Activated CD4-positive, alpha-beta T cell treated with anti-CD3 and anti-CD28 coated beads, Interleukin-2, amount 10 ng/mL, durations not matched to agents 7 days and 5 days (primary cell): ENCODE data around the gene TMBIM6. TPM values are rescaled to one million over a fixed set of nuclear protein-coding genes. Genes with fewer than 3 reads are reported as not detected.
"Not testable (repeated sequence)": the region's sequence is repeated elsewhere in the genome, so short reads cannot be mapped to it uniquely, and the experiment has no call there.

Source experiments
- CTCF ChIA-PET: fragments of 350-600 bp; sonication (Branson Sonifier 250); formaldehyde crosslinking; loops from one replicate; lab custom pipeline; 2021; ENCODE audit warnings: antibody characterized with exemption; lab: Charles Lee
- POLR2A ChIA-PET: fragments of 350-600 bp; sonication (Branson Sonifier 250); formaldehyde crosslinking; loops from one replicate; lab custom pipeline; 2021; ENCODE audit warnings: antibody characterized with exemption; lab: Charles Lee
- DNase-seq: peaks from one replicate; pipeline ENCODE4 v3.0.0-alpha.2; 2020
- H3K27ac Mint-ChIP-seq: one replicate; pipeline ENCODE4 v1.8.0; 2021; ENCODE audit warnings: mild to moderate bottlenecking, moderate library complexity, mixed read lengths
- H3K27me3 Mint-ChIP-seq: one replicate; pipeline ENCODE4 v1.8.0; 2021; ENCODE audit warnings: mixed read lengths
- H3K36me3 Mint-ChIP-seq: one replicate; pipeline ENCODE4 v1.8.0; 2021; ENCODE audit warnings: low read depth, mixed read lengths
- H3K4me1 Mint-ChIP-seq: one replicate; pipeline ENCODE4 v1.8.0; 2021; ENCODE audit warnings: mixed read lengths
- H3K4me3 Mint-ChIP-seq: one replicate; pipeline ENCODE4 v1.8.0; 2021; ENCODE audit warnings: mild to moderate bottlenecking, moderate library complexity, mixed read lengths
- H3K9me3 Mint-ChIP-seq: one replicate; pipeline ENCODE4 v1.8.0; 2021; ENCODE audit warnings: mixed read lengths
- total RNA-seq, 2 experiments: library from RNA; stranded (reverse); gene quantifications; one replicate each; pipeline ENCODE4 v1.2.3, GENCODE V29; 2021

The TMBIM6 gene
- total RNA-seq, 2 experiments from 2014 or later = 426 to 442 TPM

DNA sequence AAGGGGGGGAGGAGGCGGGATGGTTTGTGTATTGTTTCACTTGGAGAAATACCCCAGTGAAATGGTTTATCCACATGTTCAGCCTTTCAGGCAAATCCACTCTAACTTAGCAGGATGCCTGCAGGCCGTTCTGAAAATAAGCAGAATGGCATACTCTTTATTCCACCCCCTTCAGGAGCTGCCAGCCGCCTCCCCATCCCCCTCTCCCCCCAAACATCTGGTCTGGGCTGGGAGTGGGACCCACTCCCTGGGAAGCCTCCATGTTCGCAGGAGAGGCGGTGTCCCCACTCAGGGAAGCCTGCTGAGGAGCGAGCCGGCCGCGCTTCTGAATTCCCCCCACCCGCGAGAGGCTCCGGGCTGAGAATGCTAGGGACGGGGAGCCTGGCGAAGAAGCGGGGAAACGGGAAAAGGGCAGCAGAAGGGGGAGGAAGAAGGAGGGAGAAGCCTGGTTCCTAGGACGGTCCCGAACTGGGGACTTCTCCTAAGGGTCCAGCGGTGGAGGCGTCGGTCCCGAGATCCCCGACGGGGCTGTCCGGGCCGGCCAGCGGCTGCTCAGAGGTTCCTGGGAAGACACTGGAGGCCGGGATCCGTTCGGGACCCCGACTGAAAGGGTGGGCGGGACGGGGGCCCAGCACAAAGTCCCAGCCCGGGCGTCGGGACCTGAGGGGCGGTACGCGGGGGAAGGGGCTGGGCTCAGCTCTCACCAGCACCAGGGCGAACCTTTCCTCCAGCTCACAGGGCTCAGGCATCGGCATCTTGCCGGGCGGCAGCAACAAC lies 34.8 kb upstream of the TMBIM6 start:
- POLR2A ChIA-PET = interaction anchor here (0.6 to 1.1 kb wide), 2 partner anchors 25 to 34 kb away, joined by 3 read pairs; no protein-coding TSS in a partner anchor
- CTCF ChIA-PET = interaction anchor here (0.6 to 6.5 kb wide), 20 partner anchors 9 to 378 kb away, joined by 3 to 57 read pairs (median 6); partner anchors contain the start of gene TMBIM6
- H3K36me3 Mint-ChIP-seq = peaks cover 4% of the 10 kb centered on the region
- DNase-seq = no peak
- H3K27me3 Mint-ChIP-seq = peaks cover 22% of the 10 kb centered on the region
- no peaks in the 10 kb centered on the region for H3K9me3 Mint-ChIP-seq
- peak overlapping the region; percentile 88 for H3K27ac Mint-ChIP-seq
- H3K4me3 Mint-ChIP-seq = peak overlapping the region; percentile 90
- H3K4me1 Mint-ChIP-seq = peaks cover 47% of the 10 kb centered on the region

DNA sequence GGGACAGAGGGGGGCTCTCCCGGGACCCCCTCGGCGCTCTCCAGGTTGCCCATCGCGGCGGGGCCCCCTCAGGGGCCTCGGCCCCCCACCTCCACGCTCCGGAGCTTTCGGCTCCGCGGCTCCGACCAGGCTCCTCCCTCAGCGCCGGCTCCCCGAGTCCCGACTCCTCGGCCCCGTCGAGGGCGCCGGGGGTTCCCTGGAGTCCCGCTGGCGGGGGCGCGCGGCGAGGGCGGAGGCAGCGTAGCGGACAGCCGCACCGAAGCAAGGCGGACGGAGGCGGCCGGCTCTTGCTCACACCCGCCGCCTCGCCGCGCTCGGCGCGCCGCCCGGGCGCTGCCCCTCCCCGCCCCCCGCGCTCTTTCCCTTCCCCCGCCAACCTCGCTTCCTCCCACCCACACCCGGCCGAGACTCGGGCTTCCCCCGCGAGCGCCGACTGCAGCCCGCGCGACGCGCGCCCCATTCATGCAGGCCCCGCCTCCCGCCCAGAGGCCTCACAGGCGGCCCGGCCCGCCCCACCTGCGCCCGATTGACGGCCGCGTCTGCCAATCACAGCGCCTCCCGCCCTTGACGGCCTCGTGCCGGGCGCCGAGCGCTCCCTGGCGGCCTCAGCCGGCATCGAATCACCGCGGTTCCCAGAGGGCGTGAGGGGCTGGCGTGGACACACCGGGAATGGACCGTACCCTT lies 34.1 kb upstream of the TMBIM6 start, which contains the start of gene FMNL3:
Gene FMNL3 (minus strand): TSS at position 278 of the 684 bp plus-strand sequence. CDS start 225 bp downstream, at position 53.
- Mint-ChIP-seq H3K36me3 (peaks cover 4% of the 10 kb centered on the region), H3K9me3 (no peaks in the 10 kb centered on the region), H3K27me3 (peaks cover 26% of the 10 kb centered on the region), H3K27ac (peak within 1 kb of the TSS; percentile 88), H3K4me3 (peak within 1 kb of the TSS; percentile 90), H3K4me1 (peaks cover 44% of the 10 kb centered on the region)
- ChIA-PET CTCF (interaction anchor here (0.6 to 6.5 kb wide), 24 partner anchors 8 to 377 kb away, joined by 3 to 57 read pairs (median 6); partner anchors contain the start of gene TMBIM6), POLR2A (interaction anchor here (0.6 to 1.1 kb wide), 2 partner anchors 26 to 35 kb away, joined by 3 read pairs; no protein-coding TSS in a partner anchor)
- DNase-seq = peak; percentile 98

DNA sequence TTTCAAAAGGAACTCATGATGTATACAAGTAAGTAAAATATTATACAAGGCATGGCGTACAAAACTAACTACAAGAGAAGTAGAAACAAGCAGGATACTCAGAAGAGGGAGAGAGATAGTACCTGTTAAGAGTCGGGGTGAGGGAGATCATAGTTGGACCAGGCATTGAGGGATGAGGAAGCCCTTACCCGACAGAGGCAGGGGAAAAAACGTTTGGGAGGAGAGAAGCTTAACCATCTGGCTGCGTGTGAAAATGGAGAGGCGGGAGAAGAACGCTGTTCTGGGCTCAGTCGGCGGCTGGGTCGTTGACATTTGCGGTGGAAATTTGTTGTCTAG lies 33.6 kb upstream of the TMBIM6 start:
- ChIA-PET POLR2A (no interaction called here), CTCF (interaction anchor here (0.7 to 6.5 kb wide), 13 partner anchors 8 to 79 kb away, joined by 3 to 57 read pairs (median 5); no protein-coding TSS in a partner anchor)
- Mint-ChIP-seq H3K36me3 (peaks cover 4% of the 10 kb centered on the region), H3K4me1 (peaks cover 39% of the 10 kb centered on the region), H3K9me3 (no peaks in the 10 kb centered on the region), H3K27ac (peak overlapping the region; percentile 63), H3K27me3 (peaks cover 28% of the 10 kb centered on the region), H3K4me3 (peak overlapping the region; percentile 65)
- no peak for DNase-seq

DNA sequence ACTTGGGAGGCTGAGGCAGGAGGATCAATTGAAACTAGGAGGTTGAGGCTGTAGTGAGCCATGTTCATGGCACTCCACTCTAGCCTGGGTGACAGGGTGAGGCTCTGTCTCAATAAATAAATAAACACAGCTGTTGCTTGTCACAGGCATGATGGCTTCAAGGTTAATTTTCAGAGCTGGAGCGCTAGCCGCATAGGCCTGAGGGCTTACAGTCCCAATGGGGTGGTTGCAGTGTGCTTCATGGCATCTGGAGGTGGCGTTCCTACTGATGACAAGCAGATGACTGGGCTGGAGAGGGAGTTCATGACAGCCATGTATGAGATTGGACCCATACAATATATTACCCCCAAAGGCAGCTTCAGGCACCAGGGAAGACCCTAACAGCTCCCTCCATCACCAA lies 32.5 kb upstream of the TMBIM6 start:
- peaks cover 28% of the 10 kb centered on the region for H3K4me1 Mint-ChIP-seq
- DNase-seq = no peak
- ChIA-PET CTCF (interaction anchor here (1.1 to 6.5 kb wide), 9 partner anchors 9 to 71 kb away, joined by 3 to 57 read pairs (median 9); no protein-coding TSS in a partner anchor), POLR2A (no interaction called here)
- no peak overlapping the region for H3K4me3 Mint-ChIP-seq
- H3K27me3 Mint-ChIP-seq = peaks cover 29% of the 10 kb centered on the region
- no peak overlapping the region for H3K27ac Mint-ChIP-seq
- no peaks in the 10 kb centered on the region for H3K9me3 Mint-ChIP-seq
- peaks cover 4% of the 10 kb centered on the region for H3K36me3 Mint-ChIP-seq

DNA sequence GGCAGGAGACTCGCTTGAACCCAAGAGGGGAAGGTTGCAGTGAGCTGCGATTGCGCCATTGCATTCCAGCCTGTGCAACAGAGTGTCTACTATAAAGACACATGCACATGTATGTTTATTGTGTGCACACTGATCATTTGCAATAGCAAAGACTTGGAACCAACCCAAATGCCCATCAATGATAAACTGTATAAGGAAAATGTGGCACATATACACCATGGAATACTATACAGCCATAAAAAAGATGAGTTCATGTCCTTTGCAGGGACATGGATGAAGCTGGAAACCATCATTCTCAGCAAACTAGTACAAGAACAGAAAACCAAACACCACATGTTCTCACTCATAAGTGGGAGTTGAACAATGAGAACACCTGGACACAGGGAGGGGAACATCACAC lies 27.4 kb upstream of the TMBIM6 start:
- ChIA-PET CTCF (interaction anchor here (1.0 to 1.3 kb wide), 2 partner anchors 70 to 109 kb away, joined by 3 read pairs; no protein-coding TSS in a partner anchor), POLR2A (interaction anchor here (0.7 kb wide), 1 partner anchor 60 kb away, joined by 4 read pairs; no protein-coding TSS in a partner anchor)

DNA sequence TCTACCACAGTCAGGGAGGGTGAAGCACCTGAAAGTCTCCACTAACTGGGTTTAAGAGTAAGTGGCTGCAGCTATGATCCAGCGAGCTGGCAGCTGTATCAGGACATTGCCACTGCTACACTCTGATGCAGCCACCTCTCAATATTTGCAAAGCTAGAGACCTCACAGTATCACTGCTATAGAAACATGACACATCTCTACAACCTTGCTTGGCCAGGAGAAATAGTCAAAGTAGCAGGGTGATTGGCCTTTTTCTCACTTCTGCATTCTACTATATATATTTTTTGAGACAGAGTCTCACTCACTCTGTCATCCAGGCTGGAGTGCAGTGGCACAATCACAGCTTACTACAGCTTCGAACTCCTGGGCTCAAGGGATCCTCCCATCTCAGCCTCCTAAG lies 24.8 kb upstream of the TMBIM6 start:
- ChIA-PET CTCF (interaction anchor here (1.8 to 1.9 kb wide), 4 partner anchors 9 to 72 kb away, joined by 5 to 7 read pairs (median 6); partner anchors contain the start of gene TMBIM6), POLR2A (no interaction called here)
- H3K4me1 Mint-ChIP-seq = no peaks in the 10 kb centered on the region

More for the DNA sequence above, 27.4 kb upstream of the TMBIM6 start:
- not testable (repeated sequence) for H3K4me1 Mint-ChIP-seq, DNase-seq, H3K27ac Mint-ChIP-seq, H3K4me3 Mint-ChIP-seq, H3K36me3 Mint-ChIP-seq, H3K9me3 Mint-ChIP-seq
- H3K27me3 Mint-ChIP-seq = peaks cover 34% of the 10 kb centered on the region

DNA sequence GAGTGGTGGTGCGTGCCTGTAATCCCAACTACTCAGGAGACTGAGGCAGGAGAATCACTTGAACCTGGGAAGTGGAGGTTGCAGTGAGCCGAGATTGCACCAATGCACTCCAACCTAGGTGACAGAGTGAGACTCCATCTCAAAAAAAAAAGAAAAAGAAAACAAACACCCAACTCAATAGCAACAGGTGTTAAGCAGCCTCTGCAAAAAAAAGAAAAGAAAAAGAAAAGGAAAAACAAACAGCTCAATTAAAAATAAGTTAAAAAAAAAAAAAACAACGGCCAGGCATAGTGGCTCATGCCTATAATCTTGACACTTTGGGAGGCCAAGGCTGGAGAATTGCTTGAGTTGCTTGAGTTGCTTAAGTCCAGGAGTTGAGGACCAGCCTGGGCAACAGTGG lies 23.6 kb upstream of the TMBIM6 start:
- peaks cover 30% of the 10 kb centered on the region for H3K27me3 Mint-ChIP-seq
- H3K4me1 Mint-ChIP-seq, H3K9me3 Mint-ChIP-seq, DNase-seq, POLR2A ChIA-PET, H3K27ac Mint-ChIP-seq, H3K4me3 Mint-ChIP-seq, H3K36me3 Mint-ChIP-seq: not testable (repeated sequence)
- CTCF ChIA-PET = interaction anchor here (0.6 to 1.8 kb wide), 6 partner anchors 9 to 90 kb away, joined by 3 to 5 read pairs (median 4); partner anchors contain the start of gene TMBIM6

More for the DNA sequence above, 24.8 kb upstream of the TMBIM6 start:
- no peak for DNase-seq
- Mint-ChIP-seq H3K9me3 (no peaks in the 10 kb centered on the region), H3K27ac (no peak overlapping the region), H3K4me3 (no peak overlapping the region), H3K36me3 (no peaks in the 10 kb centered on the region), H3K27me3 (peaks cover 33% of the 10 kb centered on the region)

DNA sequence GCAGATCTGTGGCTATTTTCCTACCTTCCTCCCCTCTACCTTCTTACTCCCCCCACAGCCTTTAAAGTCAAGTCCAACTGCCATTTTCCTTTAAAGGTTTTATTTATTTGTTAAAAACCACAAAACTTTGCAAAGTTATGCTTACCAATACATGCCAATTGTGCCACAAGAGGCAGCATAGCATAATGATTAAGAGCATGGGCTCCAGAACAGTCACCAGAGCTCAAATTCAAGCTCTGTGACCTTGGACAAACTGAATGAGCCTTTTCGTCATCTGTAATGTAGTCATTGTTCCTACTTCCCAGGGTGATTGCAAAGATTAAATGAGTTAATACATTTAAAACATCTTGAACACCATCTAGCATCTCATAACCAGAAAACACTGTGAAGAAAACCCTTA lies 21.1 kb upstream of the TMBIM6 start:
- H3K36me3 Mint-ChIP-seq = no peaks in the 10 kb centered on the region
- no peak for DNase-seq
- POLR2A ChIA-PET = no interaction called here

DNA sequence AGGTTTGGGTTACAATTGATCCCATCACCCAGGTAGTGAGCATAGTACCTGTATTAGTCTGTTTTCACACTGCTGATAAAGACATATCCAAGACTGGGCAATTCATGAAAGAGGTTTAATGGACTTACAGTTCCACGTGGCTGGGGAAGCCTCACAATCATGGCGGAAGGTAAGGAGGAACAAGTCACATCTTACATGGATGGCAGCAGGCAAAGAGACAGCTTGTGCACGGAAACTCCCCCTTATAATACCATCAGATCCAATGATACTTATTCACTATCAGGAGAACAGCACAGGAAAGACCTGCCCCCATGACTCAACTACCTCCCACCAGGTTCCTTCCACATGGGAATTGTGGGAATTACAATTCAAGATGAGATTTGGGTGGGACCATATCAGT lies 20.0 kb upstream of the TMBIM6 start:
- H3K27me3 Mint-ChIP-seq = peaks cover 35% of the 10 kb centered on the region
- DNase-seq, H3K27ac Mint-ChIP-seq, H3K4me3 Mint-ChIP-seq, POLR2A ChIA-PET, H3K36me3 Mint-ChIP-seq, H3K4me1 Mint-ChIP-seq, H3K9me3 Mint-ChIP-seq: not testable (repeated sequence)
- CTCF ChIA-PET = interaction anchor here (1.0 kb wide), 1 partner anchor 60 kb away, joined by 3 read pairs; no protein-coding TSS in a partner anchor

More for the DNA sequence above, 21.1 kb upstream of the TMBIM6 start:
- H3K9me3 Mint-ChIP-seq = no peaks in the 10 kb centered on the region
- no peak overlapping the region for H3K4me3 Mint-ChIP-seq
- CTCF ChIA-PET = no interaction called here
- H3K27ac Mint-ChIP-seq = no peak overlapping the region
- peaks cover 33% of the 10 kb centered on the region for H3K27me3 Mint-ChIP-seq
- no peaks in the 10 kb centered on the region for H3K4me1 Mint-ChIP-seq

DNA sequence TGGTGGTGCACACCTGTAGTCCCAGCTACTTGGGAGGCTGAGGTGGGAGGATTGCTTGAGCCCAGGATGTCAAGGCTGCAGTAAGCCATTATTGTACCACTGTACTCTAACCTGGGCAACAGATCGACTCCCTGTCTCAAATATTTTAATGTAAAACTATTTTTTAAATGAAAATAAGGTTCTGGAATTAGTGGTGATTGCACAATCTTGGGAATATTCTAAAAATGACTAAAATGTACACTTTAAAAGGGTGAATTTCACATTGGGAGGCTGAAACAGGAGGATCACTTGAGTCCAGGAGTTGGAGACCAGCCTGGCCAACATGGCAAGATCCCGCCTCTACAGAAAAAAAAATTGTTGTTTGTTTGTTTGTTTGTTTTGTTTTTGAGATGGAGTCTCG lies 12.9 kb upstream of the TMBIM6 start:
- no peak for DNase-seq
- H3K36me3 Mint-ChIP-seq = no peaks in the 10 kb centered on the region
- H3K27ac Mint-ChIP-seq = no peak overlapping the region
- peaks cover 2% of the 10 kb centered on the region for H3K9me3 Mint-ChIP-seq
- CTCF ChIA-PET = no interaction called here
- no peaks in the 10 kb centered on the region for H3K4me1 Mint-ChIP-seq
- peaks cover 32% of the 10 kb centered on the region for H3K27me3 Mint-ChIP-seq
- H3K4me3 Mint-ChIP-seq = no peak overlapping the region
- POLR2A ChIA-PET = no interaction called here

DNA sequence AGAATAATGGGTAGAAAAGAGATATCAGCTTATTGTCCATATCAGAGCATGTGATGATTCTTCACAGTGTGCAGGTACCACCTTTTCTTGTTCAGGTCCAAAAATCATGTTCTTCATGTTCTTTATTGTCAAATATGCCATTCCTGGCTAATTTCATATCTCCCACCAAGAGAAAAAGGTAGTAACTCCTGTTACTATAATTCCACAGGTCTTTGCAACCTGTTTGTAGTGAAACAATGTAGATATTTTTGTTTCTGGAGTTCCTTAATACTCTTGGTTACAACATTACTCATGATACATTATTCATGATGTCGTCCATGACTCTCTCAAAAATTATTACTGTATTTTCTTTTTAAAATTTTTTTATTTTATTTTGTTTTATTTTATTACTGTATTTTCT lies 11.3 kb upstream of the TMBIM6 start:
- Mint-ChIP-seq H3K27me3 (peaks cover 26% of the 10 kb centered on the region), H3K27ac (no peak overlapping the region), H3K4me1 (peaks cover 4% of the 10 kb centered on the region), H3K36me3 (peaks cover 1% of the 10 kb centered on the region), H3K9me3 (peaks cover 2% of the 10 kb centered on the region), H3K4me3 (no peak overlapping the region)
- DNase-seq = no peak
- ChIA-PET POLR2A (no interaction called here), CTCF (no interaction called here)

DNA sequence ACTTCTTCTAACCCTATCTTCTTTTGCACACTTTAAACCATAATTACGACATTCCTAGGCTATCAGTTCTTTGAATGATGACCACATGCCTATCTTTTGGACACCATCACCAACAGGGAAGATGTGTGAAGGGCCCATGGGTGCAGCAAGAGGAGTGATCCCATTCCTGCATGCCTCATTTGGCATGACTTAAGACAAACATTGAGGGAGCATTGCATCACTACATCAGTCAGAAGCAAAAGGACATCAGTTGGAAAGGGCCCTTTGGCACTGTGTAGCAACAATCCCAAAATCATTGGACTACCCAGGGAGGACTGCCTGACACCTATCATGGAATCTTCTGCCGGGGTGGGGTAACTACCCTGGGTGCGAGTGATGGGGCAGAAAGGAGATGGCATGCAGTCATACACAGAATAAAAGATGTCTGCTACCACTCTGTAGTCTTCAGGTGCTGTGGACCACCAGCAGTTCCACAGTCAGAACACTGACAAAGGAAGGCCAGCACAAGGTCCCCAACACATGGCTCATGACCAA lies 10.7 kb upstream of the TMBIM6 start:
- H3K4me1 Mint-ChIP-seq = peaks cover 5% of the 10 kb centered on the region
- peaks cover 24% of the 10 kb centered on the region for H3K27me3 Mint-ChIP-seq
- no peak overlapping the region for H3K27ac Mint-ChIP-seq
- DNase-seq = no peak
- no peak overlapping the region for H3K4me3 Mint-ChIP-seq
- H3K9me3 Mint-ChIP-seq = peaks cover 2% of the 10 kb centered on the region
- CTCF ChIA-PET = no interaction called here
- peaks cover 1% of the 10 kb centered on the region for H3K36me3 Mint-ChIP-seq
- POLR2A ChIA-PET = no interaction called here
